NCI-H526 (cell line): ENCODE measurements around the gene SLC35A2.
A peak's percentile ranks its signal among the peaks of the same experiment; 100 is the strongest.

ENCODE experiments used
- DNase-seq, 2 experiments: peaks; one replicate each; lab custom pipeline; 2025; lab: John Stamatoyannopoulos, UW

Gene SLC35A2

DNA sequence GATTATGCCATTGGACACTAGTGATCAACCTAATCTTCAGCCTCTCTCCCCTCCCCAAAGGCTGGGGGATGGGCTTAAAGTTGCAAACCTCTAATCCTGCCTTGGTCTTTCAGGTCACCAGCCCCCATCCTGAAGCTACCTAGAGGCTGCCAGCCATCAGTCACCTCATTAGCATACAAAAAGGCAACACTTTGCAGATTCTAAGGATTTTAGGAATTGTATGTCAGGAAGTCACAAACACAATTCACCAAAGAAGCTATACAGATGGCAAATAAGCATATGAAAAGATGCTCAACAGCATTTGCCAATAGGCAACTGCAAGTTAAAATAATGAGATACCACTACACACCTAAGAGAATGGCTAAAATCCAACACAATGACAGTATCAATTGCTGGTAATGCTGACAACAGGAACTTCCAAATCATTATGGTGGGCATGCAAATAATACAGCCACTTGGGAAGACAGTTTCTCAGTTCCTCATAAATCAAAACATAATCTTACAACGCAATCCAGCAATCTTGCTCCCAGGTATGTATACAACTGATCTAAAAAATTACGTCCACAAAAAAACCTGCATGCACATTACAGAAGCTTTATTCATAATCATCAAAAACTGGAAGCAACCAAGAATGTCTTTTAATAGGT is 16.4 kb upstream of the SLC35A2 start:
- no peak for DNase-seq

DNA sequence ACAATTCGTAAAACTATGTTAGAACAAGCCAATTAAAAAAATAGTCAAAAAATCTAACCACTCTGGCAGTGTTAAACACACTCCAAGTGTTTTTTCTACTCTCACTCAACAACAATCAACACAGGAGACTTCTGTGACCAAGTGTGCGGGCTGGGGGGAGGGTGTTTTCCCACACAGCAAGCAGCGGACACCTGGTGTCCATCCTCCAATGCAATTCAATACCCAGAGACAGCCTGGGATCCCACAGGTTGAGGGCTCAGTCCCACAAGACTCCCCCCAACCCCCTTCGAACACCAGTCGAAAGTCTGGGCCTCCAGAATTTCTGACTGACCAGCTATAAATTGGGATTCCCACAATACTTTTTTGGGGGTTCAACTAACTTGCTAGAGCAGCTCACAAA is 15.7 kb upstream of the SLC35A2 start:
- no peak for DNase-seq

DNA sequence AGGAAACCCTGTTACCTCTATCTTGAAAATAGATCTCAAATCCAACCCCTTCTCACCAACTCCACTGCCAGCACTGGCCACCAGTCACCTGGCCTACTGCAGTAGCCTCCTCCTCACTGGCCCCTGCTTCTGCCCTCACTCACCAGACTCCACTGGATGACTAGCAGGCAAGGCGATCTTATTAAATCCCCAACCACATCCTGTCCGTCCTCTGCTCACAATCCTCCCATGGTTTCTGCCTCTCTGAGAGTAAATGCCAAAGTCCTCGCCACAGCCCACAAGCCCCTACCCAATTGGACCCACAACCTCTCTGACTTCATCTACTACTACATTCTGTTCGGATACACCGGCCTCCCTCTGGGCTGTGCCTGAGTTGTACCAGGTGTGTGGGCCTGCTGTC is 12.8 kb upstream of the SLC35A2 start:
- DNase-seq = no peak

DNA sequence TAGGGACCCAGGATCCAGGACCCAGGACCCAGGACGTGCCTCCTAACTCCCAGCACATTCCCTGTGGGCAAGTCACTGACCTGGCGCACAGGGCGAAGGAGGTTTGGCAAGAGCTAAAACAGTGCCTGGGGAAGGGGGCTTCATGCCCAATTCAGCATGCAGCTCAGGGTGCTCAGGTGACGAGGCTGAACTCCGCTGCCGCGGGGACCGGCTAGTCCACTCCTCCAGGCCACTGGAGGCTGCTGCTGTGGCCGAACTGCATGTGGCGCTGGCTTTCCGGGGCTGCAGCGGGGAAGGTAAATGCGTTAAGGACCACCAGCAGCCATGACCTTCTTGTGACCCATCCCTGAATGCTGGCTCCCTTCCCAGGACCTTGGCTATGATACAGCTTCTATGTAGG is 12.3 kb upstream of the SLC35A2 start:
- no peak for DNase-seq

DNA sequence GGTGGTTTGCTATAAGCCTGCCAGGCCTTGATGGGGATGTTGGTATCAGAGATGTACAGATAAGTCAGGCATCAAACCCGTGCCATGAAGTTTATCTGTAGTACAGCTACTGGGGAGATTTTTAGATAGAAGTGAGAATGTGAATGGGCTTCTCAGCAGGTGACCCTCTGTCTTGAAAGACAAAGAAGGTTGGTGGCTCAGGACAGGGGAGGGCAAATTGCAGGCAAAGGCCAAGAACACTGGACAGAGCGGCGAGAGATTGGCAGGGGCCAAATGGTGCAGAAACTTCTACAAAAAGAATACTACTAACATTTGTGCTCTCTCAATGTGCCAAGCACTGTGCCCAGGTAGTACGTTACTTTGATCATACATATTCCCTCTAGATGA is 9.3 kb upstream of the SLC35A2 start:
- DNase-seq = no peak

DNA sequence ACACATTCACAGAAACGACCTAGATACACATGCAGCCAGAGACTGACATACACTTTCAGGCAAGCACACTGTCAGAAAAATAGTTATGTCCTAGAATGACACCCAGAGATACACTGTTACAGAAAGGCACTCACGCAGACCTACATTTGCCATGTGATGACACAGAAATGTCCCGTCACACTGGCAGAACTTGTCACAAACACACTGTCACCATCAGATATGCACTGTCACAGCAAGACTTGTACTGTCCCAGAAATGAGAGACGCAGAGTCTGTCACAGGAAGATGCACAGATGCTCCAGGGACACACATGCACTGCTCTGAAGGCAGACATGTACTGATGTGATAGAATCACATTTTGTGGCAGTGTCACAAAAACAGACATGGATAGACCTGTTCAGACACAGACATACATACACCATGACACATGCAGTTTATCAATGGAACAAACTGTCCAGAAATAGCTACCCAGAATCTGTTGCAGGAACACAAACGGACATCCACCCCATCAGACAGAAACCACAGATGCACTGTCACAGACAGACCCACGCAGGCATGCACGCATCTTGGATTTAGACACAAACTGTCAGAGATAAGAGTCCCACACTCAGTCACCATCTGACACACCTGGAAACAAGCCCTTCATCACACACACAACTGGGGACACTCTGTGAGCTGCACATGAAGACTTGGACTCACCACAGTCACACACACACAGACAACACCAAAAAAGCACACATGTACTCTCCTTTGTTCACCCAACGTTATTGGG is 8.7 kb upstream of the SLC35A2 start:
- no peak for DNase-seq

DNA sequence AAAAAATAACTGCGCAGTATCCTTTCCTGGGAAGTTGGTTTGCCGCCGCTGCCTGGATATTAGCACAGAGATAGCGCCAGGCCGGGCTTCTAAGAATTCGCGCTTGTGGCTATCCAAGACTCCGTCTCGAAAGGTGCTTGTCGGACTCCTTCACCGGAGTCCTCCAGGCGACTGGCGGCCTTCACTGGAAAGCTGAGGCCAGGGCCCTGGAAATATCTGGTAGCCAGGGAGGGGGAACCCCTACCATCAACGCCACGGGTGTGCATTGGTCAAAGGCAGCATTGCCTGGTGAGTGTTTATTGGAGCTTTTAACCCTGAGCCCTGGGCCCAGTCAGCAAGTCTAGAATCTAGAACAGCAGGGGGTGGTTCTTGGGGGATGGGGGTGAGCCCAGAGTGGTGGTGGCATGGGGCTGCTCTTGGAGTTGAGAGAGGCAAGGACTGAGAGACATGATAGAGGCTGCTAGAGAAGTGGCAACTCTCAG is 8.0 kb upstream of the SLC35A2 start:
- peak in 1 of 2 experiments; percentile 47 for DNase-seq

DNA sequence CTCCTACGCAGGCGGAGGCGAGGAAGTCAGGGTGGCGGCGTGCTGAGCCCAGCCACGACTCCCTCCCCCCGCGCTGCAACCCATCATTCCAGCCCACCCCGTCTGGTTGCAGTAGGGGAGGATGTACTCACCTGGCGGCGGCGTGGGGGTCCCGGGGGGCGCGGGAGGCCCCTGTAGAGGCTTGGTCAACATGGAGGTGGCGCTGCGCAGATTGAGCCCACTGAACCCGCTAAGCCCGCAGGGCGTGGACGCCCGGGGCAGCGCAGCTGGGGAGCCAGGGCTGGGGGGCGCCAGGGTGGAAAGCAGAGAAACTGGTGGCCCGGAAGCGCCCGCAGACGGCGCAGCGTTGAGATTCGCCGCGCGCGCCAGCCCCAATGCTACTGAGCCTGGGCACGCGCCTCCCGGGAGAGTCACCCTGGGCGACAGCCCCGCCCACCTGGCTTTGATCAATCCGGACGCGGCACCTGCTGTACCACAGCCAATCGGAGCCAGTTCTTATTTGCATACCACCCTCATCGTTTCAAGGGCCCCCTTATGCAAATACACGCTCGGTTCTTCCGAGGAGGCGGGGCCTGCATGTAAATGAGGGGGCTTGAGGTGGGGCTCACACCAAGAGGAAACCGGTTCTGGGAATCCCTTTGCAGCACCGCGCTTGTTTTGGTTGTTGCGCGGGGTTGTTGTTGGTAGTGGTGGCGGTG is 7.3 kb upstream of the SLC35A2 start, which contains the start of gene PIM2:
Gene PIM2 (minus strand): TSS at position 382 of the 698 bp plus-strand sequence. CDS start 190 bp downstream, at position 192.
- peak; percentile 94 to 97 for DNase-seq

DNA sequence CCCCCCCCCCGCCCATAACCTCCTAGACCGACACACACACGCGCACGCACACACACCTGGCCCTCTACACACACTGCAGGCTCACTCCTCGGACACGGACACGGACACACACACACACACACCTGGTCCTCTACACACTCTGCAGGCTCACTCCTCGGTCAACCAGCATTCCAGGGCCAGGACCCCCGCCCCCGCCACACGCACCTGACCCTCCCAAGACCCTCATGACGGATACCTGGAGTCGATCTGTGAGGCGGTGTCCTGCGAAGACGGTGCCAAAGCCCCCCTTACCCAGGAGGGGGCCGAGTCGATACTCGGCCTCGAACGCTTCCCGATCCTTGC is 6.8 kb upstream of the SLC35A2 start:
- peak in 1 of 2 experiments; percentile 36 for DNase-seq

DNA sequence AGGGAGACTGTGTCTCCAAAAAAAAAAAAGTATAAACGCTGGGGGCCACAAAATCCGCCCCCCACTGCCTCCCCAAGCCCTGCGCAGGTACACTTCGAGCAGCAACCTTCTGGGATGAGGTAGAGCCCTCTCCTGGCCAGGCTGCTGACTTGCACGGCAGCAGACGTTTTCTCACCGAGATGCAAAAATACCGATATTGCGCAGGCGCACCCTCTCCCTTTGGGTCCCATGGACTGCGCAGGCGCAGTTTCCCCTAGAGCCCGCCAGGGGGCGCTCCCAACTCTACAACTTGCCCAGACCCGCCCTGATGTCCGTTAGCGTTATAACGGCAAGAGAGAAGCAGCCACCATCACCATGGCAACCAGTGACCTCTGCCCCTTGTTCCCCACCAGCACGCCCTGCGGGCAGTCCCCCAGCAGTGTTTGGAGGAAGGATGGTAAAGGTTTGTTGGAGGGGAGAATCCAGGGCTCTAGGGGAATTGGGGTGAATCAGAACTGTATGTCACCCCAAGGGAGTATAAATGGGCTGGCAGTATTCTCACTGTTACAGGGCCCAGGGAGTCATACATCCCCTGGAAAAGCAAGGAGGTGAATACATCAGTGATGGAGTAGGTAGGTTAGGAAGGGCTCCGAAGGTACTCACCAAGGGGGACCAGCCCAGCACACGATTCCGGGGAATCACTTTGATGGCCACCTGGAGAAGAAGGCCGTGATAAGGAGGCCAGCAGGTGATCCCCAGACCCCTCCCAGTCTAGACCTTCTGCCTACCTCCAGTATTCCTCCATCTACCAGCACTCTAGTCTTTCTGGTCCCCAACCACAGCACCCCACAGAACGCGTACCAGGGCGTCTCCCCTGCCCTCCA is 5.9 kb upstream of the SLC35A2 start:
- peak; percentile 85 to 94 for DNase-seq

DNA sequence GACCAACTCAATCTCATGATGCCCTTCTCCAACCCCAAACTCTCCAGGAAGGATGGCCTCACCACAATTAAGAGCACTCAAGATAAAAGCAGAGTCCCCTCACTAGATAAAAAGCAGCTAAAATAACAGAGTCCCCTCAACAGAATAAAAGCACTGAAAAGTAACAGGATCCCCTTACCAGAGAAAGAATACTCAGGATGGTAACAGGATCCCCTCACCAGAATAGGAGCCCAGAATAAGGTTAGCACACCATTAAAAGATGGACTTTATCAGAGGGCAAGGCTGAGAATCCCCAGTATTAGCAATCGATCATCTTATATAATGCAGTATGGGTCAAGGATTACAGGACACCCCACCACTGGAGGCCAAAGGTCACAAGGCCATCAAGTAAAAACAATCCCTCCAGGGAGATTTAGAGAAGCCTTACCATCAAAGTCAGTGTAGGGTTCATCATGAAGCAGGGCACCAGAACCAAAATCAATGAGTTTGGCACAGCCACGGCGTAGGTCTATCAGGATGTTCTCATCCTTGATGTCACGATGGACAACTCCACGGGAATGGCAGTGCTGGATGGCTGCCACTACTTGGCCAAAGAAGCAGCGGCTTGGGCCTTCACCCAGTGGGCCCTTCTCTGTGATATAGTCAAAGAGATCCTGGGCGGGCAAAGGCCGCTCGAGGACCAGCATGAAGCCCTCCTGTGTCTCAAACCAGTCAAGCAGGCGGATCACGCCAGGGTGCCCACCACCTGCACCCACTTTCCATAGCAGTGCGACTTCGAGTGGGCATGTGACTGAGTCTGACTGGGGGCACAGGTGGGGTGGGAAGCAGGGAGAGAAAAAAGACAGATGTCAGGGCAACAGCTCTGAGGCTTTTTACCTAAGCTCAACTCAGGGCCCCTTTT is 3.4 kb upstream of the SLC35A2 start:
- DNase-seq = no peak

DNA sequence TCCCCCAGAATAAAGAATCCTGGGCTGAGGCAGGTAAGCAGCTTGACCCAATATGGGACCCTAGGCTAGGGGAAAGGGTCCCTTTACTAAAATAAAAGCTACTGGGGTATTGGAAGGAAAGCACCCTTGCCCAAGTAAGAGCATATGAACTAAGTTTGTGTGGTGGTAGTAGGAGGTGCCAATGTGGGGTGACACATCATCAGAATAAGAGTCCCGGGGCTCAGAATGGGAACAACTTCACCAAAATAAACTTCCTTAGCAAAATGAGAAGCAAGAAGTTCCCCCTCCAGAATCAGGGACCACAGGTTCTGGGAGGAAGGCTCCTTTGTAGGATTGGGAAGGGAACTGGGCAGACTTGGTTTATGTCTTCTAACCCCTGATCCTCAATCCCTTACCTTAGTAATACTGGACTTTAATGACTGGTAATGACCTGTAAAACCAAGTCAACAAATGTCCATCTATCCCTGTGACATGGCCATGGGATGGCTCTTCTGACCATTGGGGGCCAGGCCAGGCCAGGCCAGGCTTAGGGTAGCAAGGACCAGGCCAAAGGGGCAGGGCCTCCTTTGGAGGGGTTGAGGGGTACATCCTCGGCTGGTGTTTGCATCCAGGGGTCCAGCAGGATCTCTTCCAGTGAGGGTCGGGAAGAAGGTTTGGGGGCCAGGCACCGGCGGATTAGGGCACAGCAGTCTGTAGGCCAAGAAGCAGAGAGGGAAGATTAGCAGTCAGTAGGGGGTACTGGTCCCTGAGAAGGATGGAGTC is 2.3 kb upstream of the SLC35A2 start:
- DNase-seq = no peak

DNA sequence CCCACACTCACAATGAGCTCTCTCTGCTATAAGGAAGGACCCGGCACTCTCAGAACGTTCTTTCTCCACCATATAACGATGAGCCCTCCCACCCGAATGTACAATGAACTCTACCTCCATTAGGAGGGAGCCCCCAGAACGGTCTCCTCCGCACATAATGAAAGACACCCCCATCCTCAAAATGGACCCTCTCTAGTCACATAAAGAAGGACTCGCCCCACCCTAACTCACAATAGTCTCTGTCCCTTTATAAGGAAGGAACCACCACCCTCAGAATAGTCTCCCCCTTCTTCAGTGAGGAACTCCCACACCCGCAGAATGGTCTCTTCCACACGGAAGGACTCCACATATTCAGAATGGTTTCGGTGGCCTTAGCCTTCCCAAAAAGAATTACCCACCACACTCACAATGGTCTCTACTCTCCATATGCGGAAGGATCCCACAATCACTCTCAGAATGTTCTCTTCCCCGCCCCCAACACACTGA is 477 bp downstream of the SLC35A2 start:
- DNase-seq = no peak

DNA sequence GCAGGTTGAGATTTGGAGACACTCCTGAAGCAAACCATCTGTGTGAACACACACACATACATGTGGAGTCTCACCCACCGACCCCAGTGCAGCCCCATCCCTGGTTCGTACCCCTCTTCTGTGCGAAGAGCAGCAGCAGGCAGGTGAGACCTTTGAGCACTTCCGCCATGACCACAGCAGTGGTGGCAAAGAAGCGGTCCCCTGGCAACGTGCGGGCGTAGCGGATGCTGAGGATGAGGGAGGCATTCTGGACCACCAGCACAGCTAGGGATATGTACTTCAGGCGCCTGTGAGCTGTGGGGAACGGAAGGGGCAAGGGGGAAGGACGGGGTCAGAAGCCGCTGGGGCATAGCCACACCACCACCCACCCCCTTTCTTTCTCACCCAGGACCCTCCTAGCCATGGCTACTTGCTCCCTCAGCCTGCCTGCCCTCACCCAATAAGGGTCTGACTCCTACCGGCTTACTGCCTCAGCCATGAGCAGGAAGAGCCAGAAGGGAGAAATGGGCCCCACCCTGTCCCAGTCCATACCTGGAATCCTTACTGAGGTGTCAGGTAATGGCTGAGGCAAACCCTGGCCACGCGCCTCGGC is 1.6 kb downstream of the SLC35A2 start:
- DNase-seq = no peak

DNA sequence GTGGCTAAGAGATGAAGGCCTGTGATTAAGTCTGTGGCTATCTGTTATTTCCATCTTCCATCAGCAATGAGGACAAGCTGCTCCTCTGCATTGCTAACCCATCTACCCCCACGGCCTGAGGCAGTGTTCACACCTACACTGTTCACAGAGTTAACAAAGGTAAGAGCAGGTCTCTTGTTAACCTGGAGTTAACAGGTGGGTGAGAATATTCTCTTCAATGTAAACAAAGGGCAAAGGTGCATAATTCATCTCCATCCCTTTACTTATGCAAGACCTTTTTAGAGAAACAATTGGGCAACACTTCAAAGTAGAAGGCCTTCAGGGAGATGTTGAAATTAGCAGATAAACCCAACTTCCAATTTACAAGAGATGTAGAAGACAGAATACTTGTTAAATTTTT is 2.8 kb downstream of the SLC35A2 start:
- DNase-seq = no peak

DNA sequence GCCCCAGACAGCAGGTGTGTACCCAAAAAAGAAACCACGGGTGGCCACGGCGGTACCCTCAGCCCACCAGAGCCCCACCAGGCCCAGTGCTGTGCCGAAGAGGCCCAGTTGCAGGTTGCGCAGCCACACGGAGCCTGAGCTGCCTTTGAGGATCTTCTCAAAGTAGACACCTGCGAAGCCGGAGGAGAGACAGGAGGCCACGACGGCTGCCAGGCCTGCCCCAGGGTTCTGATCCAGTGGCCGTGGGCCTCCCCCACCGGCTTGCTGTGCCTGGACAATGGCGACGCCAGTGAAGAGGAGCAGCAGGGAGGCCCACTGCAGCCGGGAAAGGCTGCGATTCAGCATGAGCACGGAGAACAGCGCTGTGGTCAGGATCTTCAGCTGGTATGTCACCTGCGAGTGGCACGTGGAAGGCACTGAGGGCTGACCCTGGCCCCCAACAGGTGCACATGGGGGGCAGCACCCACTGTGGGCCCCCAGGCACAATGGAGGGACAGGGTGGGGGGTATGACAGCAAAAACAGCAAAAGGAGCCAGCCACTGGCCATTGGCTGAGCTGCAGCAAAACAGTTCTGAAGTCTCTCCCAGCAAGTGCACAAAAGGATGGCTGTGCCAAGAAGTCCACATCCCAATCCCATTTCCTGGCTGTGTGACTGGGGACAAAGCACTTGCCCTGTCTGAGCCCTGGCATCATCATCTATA is 6.2 kb downstream of the SLC35A2 start:
- DNase-seq = no peak

DNA sequence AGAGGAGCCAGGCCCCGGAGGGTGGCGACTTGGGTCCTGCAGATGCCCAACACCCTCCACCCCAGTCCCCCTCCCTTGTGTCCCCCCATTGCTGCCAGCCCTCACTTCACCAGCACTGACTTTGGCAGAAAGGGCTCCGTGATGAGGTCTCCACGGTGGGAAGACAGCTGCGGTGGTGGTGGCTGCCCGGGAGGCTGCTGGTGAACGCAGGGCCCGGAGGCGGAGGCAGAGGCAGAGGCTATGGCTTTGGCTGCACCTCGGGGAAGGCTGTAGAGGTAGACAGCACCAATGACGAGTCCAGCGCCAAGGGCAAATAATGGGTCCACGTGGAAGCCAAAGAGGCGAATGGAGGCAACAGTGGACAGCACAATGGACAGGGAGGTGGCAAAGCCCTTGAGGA is 6.8 kb downstream of the SLC35A2 start:
- no peak for DNase-seq

DNA sequence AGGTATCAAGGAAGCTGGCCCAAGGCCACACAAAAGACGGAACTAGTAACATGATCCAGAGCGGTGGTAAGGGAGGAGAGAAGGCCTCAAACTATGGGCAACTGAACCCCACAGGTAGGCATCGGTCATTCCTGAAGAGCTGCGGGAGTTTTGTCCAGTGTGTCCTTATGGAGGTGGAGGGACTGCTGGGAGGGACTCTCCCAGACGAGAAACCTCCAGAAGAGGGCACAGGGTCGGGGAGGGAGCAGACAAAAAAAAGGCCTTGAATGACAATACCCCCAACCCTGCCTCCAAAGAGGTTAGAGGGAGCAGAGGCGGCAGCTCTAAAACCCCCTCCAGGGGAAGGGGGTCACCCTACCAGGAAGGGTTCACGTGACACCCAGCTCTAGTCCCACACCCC is 7.3 kb downstream of the SLC35A2 start:
- DNase-seq = no peak

DNA sequence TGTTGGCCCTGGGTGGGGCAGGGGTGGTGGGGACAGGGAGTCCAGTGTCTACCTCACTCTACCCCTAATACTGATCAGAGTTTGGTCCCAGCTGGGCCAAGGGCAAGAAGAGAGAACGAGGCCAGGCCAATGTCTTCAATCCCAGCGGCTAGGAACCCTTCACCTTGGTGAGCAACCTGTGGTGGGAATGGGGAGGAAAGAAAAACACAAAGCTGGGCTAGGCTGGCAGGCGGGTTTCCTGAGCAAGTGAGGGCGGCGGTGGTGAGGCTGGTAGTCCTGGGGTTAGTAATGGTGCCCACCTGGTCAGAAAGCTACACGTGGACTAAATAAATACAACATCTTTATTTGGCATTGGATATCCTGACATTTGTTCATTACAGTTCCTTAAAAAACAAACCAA is 8.2 kb downstream of the SLC35A2 start:
- DNase-seq = no peak
